ENCODE results near the gene SCG5. TPM values are rescaled to one million over a fixed set of nuclear protein-coding genes. Genes with fewer than 3 reads are reported as not detected.

Gene SCG5
- total and polyA plus RNA-seq, 2 of the 13 experiments (the other 11 are each of a cell fraction or from before 2014, with no cell fraction given), result 2.3 to 3.5 TPM

DNA sequence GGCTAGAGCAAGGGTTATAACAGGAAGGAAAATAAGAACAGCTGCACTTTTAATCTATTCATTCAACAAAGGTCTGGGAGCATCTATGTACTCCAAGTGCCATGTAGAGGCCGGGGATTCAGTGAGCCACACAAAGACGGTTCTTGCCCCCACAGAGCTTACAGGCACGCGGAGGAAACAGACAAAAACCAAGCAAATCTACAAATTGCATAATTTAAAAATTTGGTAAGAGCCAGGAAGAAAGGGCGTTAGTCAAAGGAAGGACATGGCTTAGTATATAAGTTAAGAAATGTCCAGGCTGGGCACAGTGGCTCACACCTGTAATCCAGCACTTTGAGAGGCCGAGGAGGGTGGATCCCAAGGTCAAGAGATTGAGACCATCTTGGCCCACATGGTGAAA, 65.9 kb downstream of the SCG5 start (continued):
- TF ChIP-seq ZNF567 (CRISPR knock-in tag; IDR thresholded peaks at IDR 0.05; ENCODE audit: borderline replicate concordance) (no peak), JUNB (CRISPR knock-in tag; IDR thresholded peaks at IDR 0.05; ENCODE audit: borderline replicate concordance) (no peak), SALL1 (CRISPR knock-in tag; IDR thresholded peaks at IDR 0.05) (no peak), ZNF256 (CRISPR knock-in tag; conservative IDR thresholded peaks at IDR 0.05) (no peak), ZNF670 (CRISPR knock-in tag; IDR thresholded peaks at IDR 0.05; ENCODE audit: borderline replicate concordance) (no peak)
- TF ChIP-seq, protein P1, sequence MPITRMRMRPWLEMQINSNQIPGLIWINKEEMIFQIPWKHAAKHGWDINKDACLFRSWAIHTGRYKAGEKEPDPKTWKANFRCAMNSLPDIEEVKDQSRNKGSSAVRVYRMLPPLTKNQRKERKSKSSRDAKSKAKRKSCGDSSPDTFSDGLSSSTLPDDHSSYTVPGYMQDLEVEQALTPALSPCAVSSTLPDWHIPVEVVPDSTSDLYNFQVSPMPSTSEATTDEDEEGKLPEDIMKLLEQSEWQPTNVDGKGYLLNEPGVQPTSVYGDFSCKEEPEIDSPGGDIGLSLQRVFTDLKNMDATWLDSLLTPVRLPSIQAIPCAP (CRISPR knock-in tag; IDR thresholded peaks at IDR 0.05; ENCODE audit: low read depth), result no peak

DNA sequence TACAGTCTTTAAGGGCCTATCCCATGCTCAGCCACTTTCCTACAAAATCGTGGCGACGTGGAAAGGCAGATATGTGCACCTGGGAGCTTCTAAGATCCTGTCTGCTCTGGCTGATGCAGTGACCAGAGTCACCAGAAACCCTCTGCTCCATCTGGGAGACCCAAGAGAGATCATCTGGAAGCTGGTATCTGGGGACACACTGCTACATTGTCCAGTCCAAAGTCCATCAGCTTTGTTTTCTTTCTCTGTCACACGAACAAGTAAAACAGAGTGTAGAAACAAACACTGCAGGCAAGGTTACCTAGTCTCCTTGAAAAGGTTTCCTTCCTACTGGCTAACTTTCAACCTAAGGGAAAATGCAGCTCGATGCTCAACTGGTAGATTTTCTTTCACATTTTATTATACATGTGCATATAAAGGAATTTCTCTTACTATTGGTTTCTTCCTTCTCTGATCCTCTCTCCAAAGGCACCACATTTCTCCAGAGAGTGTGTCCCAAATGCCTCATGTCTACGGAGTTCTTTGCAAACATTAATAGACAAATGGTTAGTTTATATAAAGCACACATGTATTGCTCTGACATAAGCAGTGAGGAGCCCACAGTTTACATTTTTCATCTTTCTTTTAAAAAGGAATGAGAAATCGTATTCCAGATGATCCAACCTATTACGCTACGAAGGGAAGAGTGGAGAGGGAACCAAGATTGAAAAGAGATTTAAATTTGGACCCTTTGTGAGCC, 68.0 kb downstream of the SCG5 start:
- ATAC-seq (peak; percentile 88), DNase-seq (ENCODE audit: low spot score) (peak; percentile 76), FAIRE-seq (no peak)
- Histone ChIP-seq H3K4me3 (replicated peaks in 1 of 3; ENCODE audit: insufficient read depth in 1 of 3, low read depth in 2 of 3, low read length in 3 of 3) (0 out of 6 replicates have a peak overlapping the region, but pooled peaks of 1 of the 3 experiments have one; percentile 12), H3K9me3 (ENCODE audit: low read length) (no peaks in the 10 kb centered on the region), H3K4me2 (ENCODE audit: low read depth, low read length) (peak overlapping the region; percentile 63), H3K36me3 (replicated peaks in 1 of 2; ENCODE audit: control insufficient read depth in 1 of 2, insufficient read depth in 2 of 2, low read length in 2 of 2) (no peaks in the 10 kb centered on the region), H3K79me2 (ENCODE audit: insufficient read depth, low read length) (no peaks in the 10 kb centered on the region), H2AFZ (ENCODE audit: low read length) (no peak overlapping the region), H3K27ac (ENCODE audit: extremely low read length, insufficient read depth, low read length) (no peak overlapping the region), H4K20me1 (ENCODE audit: insufficient read depth, low read length) (no peaks in the 10 kb centered on the region), H3K27me3 (ENCODE audit: control insufficient read depth in 1 of 2, insufficient read depth in 2 of 2, low read length in 2 of 2) (no peaks in the 10 kb centered on the region), H3K9ac (ENCODE audit: insufficient read depth, low read depth, low read length) (no peak overlapping the region), H3K4me1 (ENCODE audit: insufficient read depth, low read length) (peaks cover 38% of the 10 kb centered on the region)
- 28% methylated on average over 9 of the region's 9 CpGs for WGBS (ENCODE audit: low lambda C conversion rate)
- ChIA-PET CTCF (ENCODE audit: low intra/inter-chr PET ratio, low total read pairs) (no interaction called here), POLR2A (interaction anchor here (0.8 to 1.9 kb wide), 5 partner anchors 9 to 32 kb away, joined by 3 to 7 read pairs (median 7); no protein-coding TSS in a partner anchor)
- in situ Hi-C loops (cut with HindIII; ENCODE audit: extremely low pct_ligation_motif_present, low pct_unique_long_range_greater_than_20kb) (no loop called here), intact Hi-C loops (cut with micrococcal nuclease; ENCODE audit: unreplicated experiment) (no loop called here)
- BruUV-seq (replicated peaks), result no TSS peak
- TF ChIP-seq BRCA1 (CRISPR knock-in tag; IDR thresholded peaks at IDR 0.05) (no peak), ZC3H13 (CRISPR knock-in tag; IDR thresholded peaks at IDR 0.05) (no peak), FOXK2 (IDR thresholded peaks at IDR 0.05) (no peak), ZNF30 (CRISPR knock-in tag; IDR thresholded peaks at IDR 0.05) (no peak), ASH2L (IDR thresholded peaks at IDR 0.05; ENCODE audit: insufficient read length, low read depth, low read length) (no peak), SOX6 (IDR thresholded peaks at IDR 0.05) (no peak), SOX6 (CRISPR knock-in tag; IDR thresholded peaks at IDR 0.05) (peak; percentile 45; the same call in 1 of the 2 replicates), FOSL2 (CRISPR knock-in tag; IDR thresholded peaks at IDR 0.05) (0 out of 2 replicates have a peak, but pooled peaks have one; percentile 22), SNAI1 (CRISPR knock-in tag; IDR thresholded peaks at IDR 0.05; ENCODE audit: borderline replicate concordance) (no peak), ZBTB7B (CRISPR knock-in tag; IDR thresholded peaks at IDR 0.05) (no peak), ZBTB1 (CRISPR knock-in tag; IDR thresholded peaks at IDR 0.05; ENCODE audit: borderline replicate concordance) (no peak), ZNF44 (CRISPR knock-in tag; IDR thresholded peaks at IDR 0.05) (no peak), RORA (CRISPR knock-in tag; IDR thresholded peaks at IDR 0.05) (no peak), TEAD2 (CRISPR knock-in tag; IDR thresholded peaks at IDR 0.05) (no peak), SOX5 (CRISPR knock-in tag; IDR thresholded peaks at IDR 0.05; ENCODE audit: borderline replicate concordance) (peak; percentile 45; the same call in 1 of the 2 replicates), REXO4 (CRISPR knock-in tag; IDR thresholded peaks at IDR 0.05; ENCODE audit: borderline replicate concordance) (no peak), GTF3A (CRISPR knock-in tag; conservative IDR thresholded peaks at IDR 0.05) (no peak), ELF1 (CRISPR knock-in tag; IDR thresholded peaks at IDR 0.05) (no peak), SKI (IDR thresholded peaks at IDR 0.05; ENCODE audit: partially characterized antibody) (no peak), ZMYM2 (CRISPR knock-in tag; IDR thresholded peaks at IDR 0.05) (no peak), TSC22D2 (CRISPR knock-in tag; IDR thresholded peaks at IDR 0.05; ENCODE audit: borderline replicate concordance) (no peak)
